ENCODE results near the gene DPEP1. TPM values are rescaled to one million over a fixed set of nuclear protein-coding genes. Genes with fewer than 3 reads are reported as not detected.
"Not testable (repeated sequence)": the region's sequence is repeated elsewhere in the genome, so short reads cannot be mapped to it uniquely, and the experiment has no call there.

The DPEP1 gene
- not detected for total RNA-seq

DNA sequence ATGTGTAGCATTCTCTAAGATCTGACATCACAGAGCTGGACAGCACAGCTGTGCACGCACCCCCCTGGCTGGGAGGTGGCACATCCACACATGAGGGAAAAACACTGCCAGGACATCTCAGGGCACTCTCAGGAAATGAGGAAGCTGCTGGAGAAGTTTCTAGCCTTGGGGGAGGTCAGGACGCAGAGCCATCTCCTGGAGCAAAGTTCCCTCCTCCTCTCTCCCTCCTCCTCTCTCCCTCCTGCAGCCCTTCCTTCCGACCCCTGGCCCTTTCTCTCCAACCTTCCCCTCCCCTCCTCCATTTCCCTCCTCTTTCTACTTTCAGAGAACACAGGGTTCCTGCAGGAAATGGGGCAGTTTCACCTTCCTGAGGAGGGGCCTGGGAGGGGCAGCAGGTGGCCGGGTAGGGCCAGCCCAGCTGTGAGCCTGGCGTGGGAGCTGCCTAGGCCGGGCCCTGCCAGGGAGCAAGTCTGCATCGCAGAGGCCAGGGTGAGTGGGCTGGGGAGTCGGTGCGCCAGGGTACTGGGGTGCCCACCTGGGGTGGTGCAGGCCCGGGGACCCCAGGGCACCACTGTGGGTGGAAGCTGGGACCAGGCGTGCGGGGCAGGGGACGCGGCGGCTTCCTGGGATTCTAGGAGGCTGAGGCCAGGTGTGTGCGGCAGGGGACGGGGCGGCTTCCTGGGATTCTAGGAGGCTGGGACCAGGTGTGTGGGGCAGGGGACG is at the start of gene DPEP1:
Gene DPEP1 (plus strand): TSS at position 412 of the 723 bp plus-strand sequence. CDS start 16,769 bp downstream, outside the sequence.
- H3K27me3 Mint-ChIP-seq (ENCODE audit: low read depth) = peaks cover 2% of the 10 kb centered on the region
- POLR2A ChIA-PET = no interaction called here
- ATAC-seq (no peak), DNase-seq (no peak)
- H3K9me3 Mint-ChIP-seq (ENCODE audit: insufficient read depth) = peaks cover 6% of the 10 kb centered on the region
- peaks cover 10% of the 10 kb centered on the region for H3K4me1 Mint-ChIP-seq (ENCODE audit: low read depth)
- H3K27ac Mint-ChIP-seq = no peak within 1 kb of the TSS
- H3K36me3 Mint-ChIP-seq (ENCODE audit: low read depth) = peaks cover 5% of the 10 kb centered on the region
- CTCF ChIA-PET = interaction anchor here (0.7 kb wide), 1 partner anchor 727 kb away, joined by 3 read pairs; no protein-coding TSS in a partner anchor
- no peak within 1 kb of the TSS for H3K4me3 Mint-ChIP-seq

DNA sequence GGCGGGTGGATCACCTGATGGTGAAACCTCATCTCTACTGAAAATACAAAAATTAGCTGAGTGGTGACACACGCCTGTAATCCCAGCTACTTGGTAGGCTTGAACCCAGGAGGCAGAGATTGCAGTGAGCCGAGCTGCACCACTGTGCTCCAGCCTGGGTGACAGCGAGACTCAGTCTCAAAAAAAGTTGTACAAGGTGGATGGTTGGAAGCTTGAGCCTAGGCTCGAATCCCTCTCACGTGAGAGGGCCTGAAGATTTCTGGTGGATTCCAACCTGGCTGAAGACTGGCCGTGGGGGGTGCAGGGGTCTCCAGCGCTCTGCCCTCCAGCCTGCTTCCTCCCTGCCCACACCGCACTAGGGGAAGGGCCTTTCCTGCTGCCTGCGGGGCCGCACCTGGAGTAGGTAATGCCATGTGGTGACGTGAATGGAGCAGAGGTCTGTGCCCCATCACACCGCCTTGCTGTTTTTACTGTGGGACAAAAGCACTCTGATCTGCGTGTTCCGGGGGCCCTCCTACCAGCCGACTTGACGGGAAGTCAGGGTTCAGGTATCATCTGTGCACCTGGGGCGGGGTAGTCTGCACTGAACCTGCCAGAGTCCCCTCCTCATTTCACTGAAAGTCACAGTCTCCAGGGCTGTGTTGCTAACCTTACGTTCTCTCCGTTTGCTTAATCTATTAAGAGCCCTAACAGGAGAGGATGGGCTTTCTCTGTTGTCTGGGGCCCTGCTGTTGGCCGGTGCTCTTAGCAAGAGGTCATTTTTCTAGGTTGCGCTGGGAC is 48.8 kb upstream of the DPEP1 start:
- POLR2A ChIA-PET = interaction anchor here (0.7 to 1.4 kb wide), 4 partner anchors 11 to 122 kb away, joined by 3 to 5 read pairs (median 3); partner anchors contain the start of genes CDK10, CPNE7 and SPG7
- DNase-seq (no peak), ATAC-seq (no peak)
- Mint-ChIP-seq H3K27me3 (ENCODE audit: low read depth) (no peaks in the 10 kb centered on the region), H3K4me1 (ENCODE audit: low read depth) (peaks cover 51% of the 10 kb centered on the region), H3K4me3 (peak overlapping the region; percentile 17), H3K9me3 (ENCODE audit: insufficient read depth) (no peaks in the 10 kb centered on the region), H3K36me3 (ENCODE audit: low read depth) (peaks cover 41% of the 10 kb centered on the region), H3K27ac (peak overlapping the region; percentile 69)
- CTCF ChIA-PET = interaction anchor here (1.1 kb wide), 1 partner anchor 77 kb away, joined by 4 read pairs; no protein-coding TSS in a partner anchor

DNA sequence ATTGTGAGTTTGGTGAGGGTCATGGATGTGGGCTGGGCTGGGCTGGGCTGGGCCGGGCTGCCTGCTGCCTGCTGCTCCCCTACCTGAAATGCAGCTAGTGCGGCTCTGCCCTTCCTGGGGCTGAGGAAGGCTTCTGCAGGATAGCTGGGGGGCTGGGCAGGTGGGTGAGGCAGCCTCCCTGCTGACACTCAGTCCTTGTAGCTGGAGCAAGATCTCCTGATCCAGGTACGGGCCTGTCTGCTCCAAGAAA is 48.3 kb upstream of the DPEP1 start:
- Mint-ChIP-seq H3K9me3 (ENCODE audit: insufficient read depth) (no peaks in the 10 kb centered on the region), H3K4me1 (ENCODE audit: low read depth) (peaks cover 50% of the 10 kb centered on the region), H3K27ac (peak overlapping the region; percentile 56), H3K27me3 (ENCODE audit: low read depth) (no peaks in the 10 kb centered on the region), H3K4me3 (peak overlapping the region; percentile 27), H3K36me3 (ENCODE audit: low read depth) (peaks cover 41% of the 10 kb centered on the region)
- ChIA-PET POLR2A (no interaction called here), CTCF (interaction anchor here (0.8 kb wide), 1 partner anchor 13 kb away, joined by 3 read pairs; no protein-coding TSS in a partner anchor)
- DNase-seq = no peak
- no peak for ATAC-seq

DNA sequence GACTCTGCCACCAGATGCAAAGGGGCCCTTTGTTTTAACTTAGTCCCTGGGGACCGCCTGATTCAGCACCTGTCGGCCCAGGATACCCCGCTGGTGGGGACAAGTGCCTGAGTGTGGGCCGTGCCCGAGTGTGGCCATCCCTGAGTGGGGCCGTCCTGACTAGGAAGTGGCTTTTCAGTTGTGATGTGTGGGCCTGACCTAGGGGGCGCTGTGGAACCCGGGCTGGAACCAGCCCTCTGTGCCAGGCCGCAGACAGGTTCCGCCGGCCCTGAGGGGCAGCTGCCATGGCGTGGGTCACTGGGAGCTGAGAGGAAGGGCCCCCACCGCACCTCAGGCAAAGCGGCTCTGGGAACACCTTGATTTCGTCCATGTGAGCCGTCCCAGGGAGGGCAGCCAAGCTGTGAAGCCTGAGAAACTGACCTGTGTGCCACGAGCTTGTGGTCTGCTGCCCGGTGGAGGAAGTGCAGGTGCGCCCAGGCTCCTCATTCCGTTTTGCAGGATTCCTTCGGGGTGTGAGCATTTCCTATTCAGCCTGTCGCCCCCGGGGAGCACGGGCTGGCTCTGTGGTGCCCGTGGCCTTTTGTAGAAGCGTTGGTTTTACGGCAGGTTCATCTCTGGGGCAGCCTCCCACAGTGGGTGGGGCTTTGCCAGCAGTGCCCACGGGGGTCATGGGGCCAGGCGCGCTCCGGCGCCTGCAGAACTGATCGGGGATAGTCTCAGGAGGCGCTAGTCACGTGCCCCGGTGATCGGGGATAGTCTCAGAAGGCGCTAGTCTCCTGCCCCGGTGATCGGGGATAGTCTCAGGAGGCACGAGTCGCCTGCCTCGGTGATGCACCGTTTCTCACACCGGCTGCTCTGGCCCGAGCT is 47.7 kb upstream of the DPEP1 start:
- Mint-ChIP-seq H3K4me1 (ENCODE audit: low read depth) (peaks cover 50% of the 10 kb centered on the region), H3K36me3 (ENCODE audit: low read depth) (peaks cover 41% of the 10 kb centered on the region), H3K9me3 (ENCODE audit: insufficient read depth) (no peaks in the 10 kb centered on the region), H3K27me3 (ENCODE audit: low read depth) (no peaks in the 10 kb centered on the region), H3K4me3 (peak overlapping the region; percentile 38), H3K27ac (peak overlapping the region; percentile 56)
- POLR2A ChIA-PET = no interaction called here
- CTCF ChIA-PET = interaction anchor here (0.7 to 1.4 kb wide), 4 partner anchors 13 to 134 kb away, joined by 3 to 4 read pairs (median 4); no protein-coding TSS in a partner anchor
- ATAC-seq (peak; percentile 44), DNase-seq (peak; percentile 67)

DNA sequence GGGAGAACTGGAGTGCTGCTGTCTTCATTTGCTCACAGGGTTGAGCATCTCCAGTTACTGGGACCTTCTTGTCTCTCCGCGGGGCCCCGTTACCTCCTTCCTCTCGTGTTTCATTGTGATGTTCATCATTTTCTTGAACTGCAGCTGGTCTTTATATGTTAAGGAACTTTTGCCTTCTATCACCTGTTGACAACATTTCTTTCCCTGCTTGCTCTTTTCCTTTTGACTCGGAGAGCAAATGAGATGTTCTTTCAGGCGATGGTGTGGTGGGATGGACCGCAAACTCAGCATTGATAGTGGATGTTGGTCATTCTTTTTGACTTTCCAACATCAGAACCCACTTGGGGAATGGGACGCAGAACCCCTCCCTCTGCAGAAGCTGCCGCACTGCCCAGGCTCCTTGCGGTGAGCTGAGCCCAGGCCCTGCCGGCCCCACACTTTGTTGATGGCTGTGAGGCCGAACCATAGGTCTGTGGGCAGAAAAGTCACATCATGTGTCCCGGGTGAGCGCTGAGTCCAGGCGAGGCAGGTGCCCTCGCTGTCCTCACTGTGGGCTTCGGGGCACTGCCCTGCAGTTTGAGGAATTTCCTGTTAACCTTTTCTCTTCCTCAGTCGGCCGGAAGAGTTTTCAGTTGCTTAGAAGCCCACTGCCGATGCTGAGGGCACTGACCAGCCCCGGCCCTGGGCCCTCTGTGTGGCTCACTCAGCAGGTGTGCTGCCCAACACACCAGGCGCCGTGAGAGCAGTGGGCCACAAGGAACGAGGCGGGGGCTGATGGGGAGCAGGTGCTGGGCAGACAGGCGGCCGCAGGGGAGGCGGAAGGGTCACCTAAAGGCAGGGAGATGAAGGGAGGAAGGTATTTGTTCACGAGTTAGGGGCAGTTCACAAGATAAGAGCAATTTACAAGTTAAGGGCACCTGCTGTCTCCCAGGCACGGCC is 45.5 kb upstream of the DPEP1 start:
- no peak for ATAC-seq
- peaks cover 47% of the 10 kb centered on the region for H3K4me1 Mint-ChIP-seq (ENCODE audit: low read depth)
- peaks cover 22% of the 10 kb centered on the region for H3K36me3 Mint-ChIP-seq (ENCODE audit: low read depth)
- H3K27ac Mint-ChIP-seq = no peak overlapping the region
- DNase-seq = no peak
- H3K27me3 Mint-ChIP-seq (ENCODE audit: low read depth) = peaks cover 3% of the 10 kb centered on the region
- H3K4me3 Mint-ChIP-seq = no peak overlapping the region
- POLR2A ChIA-PET = no interaction called here
- no peaks in the 10 kb centered on the region for H3K9me3 Mint-ChIP-seq (ENCODE audit: insufficient read depth)
- CTCF ChIA-PET = no interaction called here

DNA sequence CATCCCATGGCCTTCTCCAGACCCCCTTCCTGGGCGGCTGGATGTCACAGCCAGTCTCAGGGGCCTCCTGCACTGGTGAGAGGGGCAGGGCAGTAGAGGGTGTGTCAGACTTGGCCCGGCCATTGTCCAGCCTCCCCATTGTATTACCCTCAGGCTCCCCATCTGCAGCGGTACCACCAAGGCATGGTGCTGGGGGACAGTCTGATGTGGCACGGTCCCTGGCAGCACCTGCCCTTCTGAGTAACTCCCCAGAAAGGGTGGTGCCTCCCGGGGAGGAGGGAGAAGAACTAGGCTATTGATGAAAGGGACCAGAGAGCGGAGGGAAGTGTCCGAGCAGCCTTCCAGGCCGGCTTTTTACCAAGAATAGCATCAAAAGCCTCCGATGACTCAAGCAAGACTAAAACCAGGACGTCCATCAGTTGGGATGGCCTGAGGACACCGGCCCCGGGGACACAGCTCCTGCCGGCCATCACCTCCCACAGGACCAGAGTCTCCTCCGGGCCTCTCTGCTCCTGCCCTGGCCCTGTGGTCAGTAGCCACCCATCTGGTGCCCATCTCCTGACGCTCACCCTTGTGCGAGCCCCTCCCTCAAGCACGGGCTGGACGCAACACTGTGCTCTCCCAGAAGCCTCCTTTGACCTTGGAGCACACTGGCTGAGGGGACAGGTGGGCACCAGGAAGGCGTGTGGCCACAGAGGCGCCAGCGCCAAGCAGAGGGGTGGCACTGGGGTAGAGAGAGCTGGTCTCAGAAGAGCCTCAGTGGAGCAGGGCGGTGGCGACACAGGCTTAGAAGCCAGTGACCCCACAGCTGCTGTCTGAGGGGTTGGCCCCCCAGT is 43.7 kb upstream of the DPEP1 start:
- no peak for ATAC-seq
- H3K27ac Mint-ChIP-seq = no peak overlapping the region
- ChIA-PET POLR2A (interaction anchor here (0.6 kb wide), 1 partner anchor 56 kb away, joined by 3 read pairs; no protein-coding TSS in a partner anchor), CTCF (no interaction called here)
- no peak overlapping the region for H3K4me3 Mint-ChIP-seq
- no peak for DNase-seq
- peaks cover 13% of the 10 kb centered on the region for H3K27me3 Mint-ChIP-seq (ENCODE audit: low read depth)
- no peaks in the 10 kb centered on the region for H3K9me3 Mint-ChIP-seq (ENCODE audit: insufficient read depth)
- H3K36me3 Mint-ChIP-seq (ENCODE audit: low read depth) = peaks cover 6% of the 10 kb centered on the region
- H3K4me1 Mint-ChIP-seq (ENCODE audit: low read depth) = peaks cover 33% of the 10 kb centered on the region

DNA sequence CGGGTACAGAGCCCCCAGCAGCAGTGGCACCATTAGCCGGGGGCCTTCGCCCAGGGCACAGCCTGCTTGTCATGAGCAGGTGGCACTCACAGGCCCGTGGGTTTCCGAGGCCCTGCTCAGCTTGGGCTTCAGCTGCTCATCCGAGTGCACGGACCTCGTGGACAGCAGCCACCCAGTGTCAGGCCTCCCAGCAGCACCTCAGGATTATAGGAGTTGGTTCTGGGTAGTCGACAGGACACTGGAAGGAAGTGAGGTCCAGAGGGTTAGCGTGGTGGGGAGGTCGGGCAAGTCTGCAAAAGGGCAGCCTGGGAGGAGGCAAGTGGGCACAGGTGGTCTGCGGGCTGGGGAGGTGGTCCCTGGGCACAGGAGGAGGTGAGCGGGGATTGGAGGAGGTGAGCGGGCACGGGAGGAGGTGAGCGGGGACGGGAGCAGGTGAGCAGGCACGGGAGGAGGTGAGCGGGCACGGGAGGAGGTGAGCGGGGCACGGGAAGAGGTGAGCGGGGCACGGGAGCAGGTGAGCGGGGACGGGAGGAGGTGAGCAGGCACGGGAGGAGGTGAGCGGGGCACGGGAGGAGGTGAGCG is 43.0 kb upstream of the DPEP1 start:
- Mint-ChIP-seq H3K4me1 (ENCODE audit: low read depth) (peaks cover 29% of the 10 kb centered on the region), H3K27me3 (ENCODE audit: low read depth) (peaks cover 13% of the 10 kb centered on the region), H3K36me3 (ENCODE audit: low read depth) (peaks cover 2% of the 10 kb centered on the region), H3K4me3 (no peak overlapping the region), H3K27ac (no peak overlapping the region), H3K9me3 (ENCODE audit: insufficient read depth) (no peaks in the 10 kb centered on the region)
- CTCF ChIA-PET = no interaction called here
- POLR2A ChIA-PET = interaction anchor here (0.6 kb wide), 1 partner anchor 57 kb away, joined by 3 read pairs; no protein-coding TSS in a partner anchor
- ATAC-seq (no peak), DNase-seq (no peak)

DNA sequence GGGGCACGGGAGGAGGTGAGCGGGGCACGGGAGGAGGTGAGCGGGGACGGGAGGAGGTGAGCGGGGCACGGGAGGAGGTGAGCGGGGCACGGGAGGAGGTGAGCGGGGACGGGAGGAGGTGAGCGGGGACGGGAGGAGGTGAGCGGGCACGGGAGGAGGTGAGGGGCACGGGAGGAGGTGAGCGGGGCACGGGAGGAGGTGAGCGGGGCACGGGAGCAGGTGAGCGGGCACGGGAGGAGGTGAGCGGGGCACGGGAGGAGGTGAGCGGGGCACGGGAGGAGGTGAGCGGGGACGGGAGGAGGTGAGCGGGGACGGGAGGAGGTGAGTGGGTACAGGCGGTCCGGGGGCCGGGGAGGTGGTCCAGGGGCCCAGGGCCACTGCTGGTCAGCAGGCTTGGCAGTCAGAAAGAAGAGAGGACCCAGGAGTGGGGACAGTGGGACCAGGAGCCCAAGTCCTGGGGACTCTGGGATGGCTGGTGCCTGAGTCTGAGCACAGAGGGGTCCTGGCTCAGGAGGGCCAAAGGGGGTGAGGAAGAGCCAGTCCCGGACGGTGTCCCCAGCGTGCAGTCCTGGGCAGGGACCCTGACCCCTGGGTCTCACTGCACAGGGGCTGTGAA is 42.4 kb upstream of the DPEP1 start:
- ATAC-seq; H3K36me3 Mint-ChIP-seq (ENCODE audit: low read depth); CTCF ChIA-PET; POLR2A ChIA-PET; H3K4me3 Mint-ChIP-seq; H3K27ac Mint-ChIP-seq; DNase-seq; H3K9me3 Mint-ChIP-seq (ENCODE audit: insufficient read depth): not testable (repeated sequence)
- peaks cover 22% of the 10 kb centered on the region for H3K4me1 Mint-ChIP-seq (ENCODE audit: low read depth)
- peaks cover 13% of the 10 kb centered on the region for H3K27me3 Mint-ChIP-seq (ENCODE audit: low read depth)

- H3K4me3 Mint-ChIP-seq = no peak overlapping the region
- peaks cover 18% of the 10 kb centered on the region for H3K4me1 Mint-ChIP-seq (ENCODE audit: low read depth)
- H3K9me3 Mint-ChIP-seq (ENCODE audit: insufficient read depth) = no peaks in the 10 kb centered on the region
- ChIA-PET POLR2A (no interaction called here), CTCF (no interaction called here)
- peaks cover 13% of the 10 kb centered on the region for H3K27me3 Mint-ChIP-seq (ENCODE audit: low read depth)
- H3K27ac Mint-ChIP-seq = no peak overlapping the region
- ATAC-seq = no peak
- no peak for DNase-seq
- peaks cover 2% of the 10 kb centered on the region for H3K36me3 Mint-ChIP-seq (ENCODE audit: low read depth)
Measured at GRCh38 chr16:89571636-89572035, 41.8 kb upstream of the DPEP1 start.

DNA sequence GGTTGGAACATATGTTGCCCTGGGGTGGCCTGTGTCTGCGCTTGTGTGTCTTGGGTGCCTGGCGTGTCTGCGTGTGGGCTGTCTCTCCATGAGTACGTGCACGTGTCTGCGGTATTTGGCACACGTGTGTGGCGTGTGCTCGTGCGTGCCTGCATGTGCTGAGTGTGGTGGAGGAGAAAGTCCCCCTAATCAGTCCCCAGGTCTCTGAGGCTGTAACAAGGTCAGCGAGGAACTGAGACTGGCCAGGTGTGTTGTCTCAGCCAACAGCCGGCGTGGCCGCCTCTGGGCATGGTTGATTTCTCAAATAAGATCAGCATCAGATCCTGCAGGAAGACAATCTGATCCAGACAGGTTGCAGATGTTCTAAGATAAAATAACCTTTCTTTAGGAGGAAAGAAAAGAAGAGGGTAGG is 41.4 kb upstream of the DPEP1 start:
- Mint-ChIP-seq H3K4me1 (ENCODE audit: low read depth) (peaks cover 18% of the 10 kb centered on the region), H3K4me3 (no peak overlapping the region), H3K9me3 (ENCODE audit: insufficient read depth) (no peaks in the 10 kb centered on the region), H3K27ac (peak overlapping the region; percentile 64), H3K27me3 (ENCODE audit: low read depth) (peaks cover 13% of the 10 kb centered on the region), H3K36me3 (ENCODE audit: low read depth) (peaks cover 2% of the 10 kb centered on the region)
- ChIA-PET CTCF (no interaction called here), POLR2A (no interaction called here)
- ATAC-seq (no peak), DNase-seq (no peak)

Data from activated CD8-positive, alpha-beta T cell treated with anti-CD3 and anti-CD28 coated beads, Interleukin-2, amount 10 ng/mL, durations not matched to agents 7 days and 5 days (primary cell).